ENCODE data around the gene NTF4. TPM values are rescaled to one million over a fixed set of nuclear protein-coding genes. Genes with fewer than 3 reads are reported as not detected.

Gene NTF4
- total and polyA plus RNA-seq, 2 donors: 2.5 to 4.1 TPM

- Histone ChIP-seq H3K4me3 (ENCODE audit: low read depth, low read length) (no peak overlapping the region), H3K27ac (ENCODE audit: low read depth) (no peak overlapping the region), H3K36me3 (ENCODE audit: insufficient read depth) (peaks cover 2% of the 10 kb centered on the region), H3K4me1 (ENCODE audit: insufficient read depth) (no peaks in the 10 kb centered on the region)
- 88% methylated on average over 12 of the region's 12 CpGs for WGBS
- no peak for DNase-seq (ENCODE audit: extremely low spot score)
These were observed 36.5 kb upstream of the NTF4 start for GRCh38 chr19:49101160-49101559.

DNA sequence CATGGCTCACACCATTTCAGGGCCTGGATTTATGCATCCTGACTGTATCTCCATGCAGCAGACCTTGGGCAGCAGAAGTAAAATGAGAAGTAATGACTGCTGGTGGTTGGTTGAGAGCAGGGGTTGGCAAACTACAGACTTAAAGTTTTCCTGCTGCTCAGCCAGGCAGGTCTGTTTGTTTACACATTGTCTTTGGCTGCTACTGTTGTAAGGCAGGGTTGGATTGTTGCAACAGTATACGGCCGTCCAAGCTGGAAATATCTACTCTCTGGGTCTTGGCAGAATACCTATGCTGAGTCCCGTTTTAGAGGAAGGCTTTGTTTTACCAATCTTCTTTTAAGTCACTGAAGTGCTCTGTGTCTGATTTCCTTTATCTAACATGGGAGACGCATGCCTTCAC, 34.2 kb upstream of the NTF4 start:
- Histone ChIP-seq H3K36me3 (ENCODE audit: insufficient read depth) (peaks cover 2% of the 10 kb centered on the region), H3K4me1 (ENCODE audit: insufficient read depth) (no peaks in the 10 kb centered on the region), H3K27ac (ENCODE audit: low read depth) (no peak overlapping the region), H3K4me3 (ENCODE audit: low read depth, low read length) (no peak overlapping the region)
- DNase-seq (ENCODE audit: extremely low spot score): no peak
- WGBS: 73% methylated on average over 4 of the region's 4 CpGs

- DNase-seq (ENCODE audit: extremely low spot score): no peak
- Histone ChIP-seq H3K36me3 (ENCODE audit: insufficient read depth) (peaks cover 2% of the 10 kb centered on the region), H3K27ac (ENCODE audit: low read depth) (no peak overlapping the region), H3K4me3 (ENCODE audit: low read depth, low read length) (no peak overlapping the region), H3K4me1 (ENCODE audit: insufficient read depth) (no peaks in the 10 kb centered on the region)
- 49% methylated on average over 8 of the region's 8 CpGs for WGBS
These were observed 33.1 kb upstream of the NTF4 start for GRCh38 chr19:49097453-49098288.

DNA sequence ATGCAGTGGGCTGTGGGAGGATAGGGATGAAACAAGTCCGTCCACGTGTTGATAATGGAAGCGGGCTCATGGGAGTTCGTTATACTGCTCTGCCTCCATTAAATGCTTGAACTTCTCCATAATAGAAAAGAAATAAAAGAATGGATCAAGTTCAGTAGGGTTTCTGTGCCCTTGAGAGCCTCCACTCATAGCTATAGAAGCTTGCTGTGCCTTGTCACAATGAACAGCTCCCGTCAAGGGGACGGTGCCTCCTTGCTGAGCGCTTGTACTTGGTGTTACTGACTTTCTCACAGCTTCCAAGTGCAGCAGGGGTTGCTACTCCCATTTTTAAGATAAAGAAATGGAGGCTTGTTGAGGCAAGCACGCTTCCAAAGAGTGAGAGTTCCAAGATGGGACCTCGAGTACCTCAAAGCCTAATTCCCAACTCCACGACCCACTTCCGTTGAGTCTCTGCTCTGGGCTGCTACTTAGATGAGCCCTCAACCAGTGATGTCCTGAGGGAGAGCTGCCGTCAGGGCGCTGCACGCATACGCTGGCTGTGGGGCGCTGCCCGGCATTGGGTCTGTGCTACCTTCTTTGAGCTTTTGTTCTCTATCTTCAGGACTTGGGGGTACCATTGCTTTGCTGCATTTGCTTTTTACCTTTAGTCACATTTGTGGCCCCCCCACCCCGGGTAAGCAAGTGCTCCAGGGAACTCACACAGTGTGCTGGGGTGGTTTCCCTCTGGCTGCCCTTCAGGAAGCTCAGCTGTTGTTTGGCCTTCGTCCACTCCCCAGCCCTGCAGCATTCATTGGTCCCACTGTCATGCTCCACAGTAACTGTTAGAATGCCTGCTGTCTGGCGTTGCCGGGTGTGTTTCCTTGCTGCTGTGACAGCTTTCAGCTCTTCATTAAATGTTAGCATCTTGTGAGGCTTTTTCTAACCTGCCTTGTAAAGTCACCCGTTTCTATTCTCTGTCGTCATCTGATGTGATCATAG, 30.2 kb upstream of the NTF4 start:
- Histone ChIP-seq H3K4me1 (ENCODE audit: insufficient read depth) (no peaks in the 10 kb centered on the region), H3K36me3 (ENCODE audit: insufficient read depth) (peaks cover 3% of the 10 kb centered on the region), H3K4me3 (ENCODE audit: low read depth, low read length) (no peak overlapping the region), H3K27ac (ENCODE audit: low read depth) (no peak overlapping the region)
- DNase-seq (ENCODE audit: extremely low spot score): no peak
- 71% methylated on average over 23 of the region's 23 CpGs for WGBS

DNA sequence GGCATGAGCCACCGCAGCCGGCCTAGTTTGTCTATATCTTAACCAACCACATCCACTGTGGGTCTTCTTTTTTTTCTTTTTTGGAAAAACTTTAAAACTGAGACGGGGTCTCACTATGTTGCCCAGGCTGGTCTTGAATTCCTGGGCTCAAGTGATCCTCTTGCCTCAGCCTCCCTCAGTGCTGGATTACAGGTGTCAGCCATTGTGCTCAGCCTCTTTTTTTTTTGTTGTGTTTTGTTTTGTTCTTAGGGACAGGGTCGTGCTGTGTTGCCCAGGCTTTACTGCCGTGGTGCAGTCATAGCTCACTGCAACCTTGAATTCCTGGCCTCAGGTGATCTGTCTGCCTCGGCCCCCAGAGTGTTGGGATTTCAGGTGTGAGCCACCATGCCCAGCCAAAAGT, 28.1 kb upstream of the NTF4 start:
- H3K36me3 ChIP-seq (ENCODE audit: insufficient read depth): peaks cover 3% of the 10 kb centered on the region

DNA sequence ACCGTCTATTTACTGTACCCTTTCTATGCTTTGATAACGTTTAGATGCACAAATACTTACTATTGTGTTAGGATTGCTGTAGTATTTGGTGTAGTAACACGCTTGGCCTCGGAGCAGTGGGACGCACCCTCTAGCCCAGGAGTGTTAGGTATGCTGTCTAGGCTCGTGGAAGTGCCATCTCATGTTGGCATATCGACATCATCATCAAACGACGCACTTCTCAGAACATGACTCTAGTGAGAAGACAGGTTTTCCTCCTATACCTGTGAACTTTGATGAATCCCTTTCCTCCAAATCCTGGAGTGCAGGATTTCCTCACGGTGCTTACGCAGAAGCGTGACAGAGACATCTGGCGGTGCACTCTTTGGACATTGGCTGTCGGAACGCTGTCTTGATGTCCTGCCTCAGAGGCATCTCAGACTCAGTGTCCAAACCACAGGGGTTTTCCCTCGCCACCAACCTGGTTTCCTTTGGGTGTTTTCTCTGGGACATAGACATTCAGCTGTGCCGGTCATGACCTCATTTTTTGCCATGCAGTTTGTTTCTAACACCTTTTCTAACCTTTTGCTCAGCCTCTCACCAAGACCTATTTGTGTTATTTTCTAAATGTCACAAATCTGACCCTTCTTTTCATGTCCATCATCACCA, 26.9 kb upstream of the NTF4 start:
- Histone ChIP-seq H3K4me3 (ENCODE audit: low read depth, low read length) (no peak overlapping the region), H3K27ac (ENCODE audit: low read depth) (no peak overlapping the region), H3K36me3 (ENCODE audit: insufficient read depth) (peaks cover 3% of the 10 kb centered on the region), H3K4me1 (ENCODE audit: insufficient read depth) (no peaks in the 10 kb centered on the region)
- DNase-seq (ENCODE audit: extremely low spot score): no peak
- WGBS: 94% methylated on average over 17 of the region's 17 CpGs

More for the DNA sequence above, 28.1 kb upstream of the NTF4 start:
- no peak overlapping the region for H3K27ac ChIP-seq (ENCODE audit: low read depth)
- no peak overlapping the region for H3K4me3 ChIP-seq (ENCODE audit: low read depth, low read length)
- H3K4me1 ChIP-seq (ENCODE audit: insufficient read depth): no peaks in the 10 kb centered on the region
- DNase-seq (ENCODE audit: extremely low spot score): no peak
- WGBS: 89% methylated on average over 6 of the region's 6 CpGs

- no peaks in the 10 kb centered on the region for H3K4me1 ChIP-seq (ENCODE audit: insufficient read depth)
- 59% methylated on average over 11 of the region's 11 CpGs for WGBS
- H3K27ac ChIP-seq (ENCODE audit: low read depth): no peak overlapping the region
- no peak for DNase-seq (ENCODE audit: extremely low spot score)
- no peaks in the 10 kb centered on the region for H3K36me3 ChIP-seq (ENCODE audit: insufficient read depth)
- H3K4me3 ChIP-seq (ENCODE audit: low read depth, low read length): peak overlapping the region; percentile 86
These were observed 21.7 kb upstream of the NTF4 start for GRCh38 chr19:49086296-49086695.

GRCh38 chr19:49085868-49086232, 21.2 kb upstream of the NTF4 start:
- Histone ChIP-seq H3K4me3 (ENCODE audit: low read depth, low read length) (peak overlapping the region; percentile 86), H3K27ac (ENCODE audit: low read depth) (no peak overlapping the region), H3K36me3 (ENCODE audit: insufficient read depth) (no peaks in the 10 kb centered on the region), H3K4me1 (ENCODE audit: insufficient read depth) (no peaks in the 10 kb centered on the region)
- 1% methylated on average over 14 of the region's 14 CpGs for WGBS
- DNase-seq (ENCODE audit: extremely low spot score): no peak

DNA sequence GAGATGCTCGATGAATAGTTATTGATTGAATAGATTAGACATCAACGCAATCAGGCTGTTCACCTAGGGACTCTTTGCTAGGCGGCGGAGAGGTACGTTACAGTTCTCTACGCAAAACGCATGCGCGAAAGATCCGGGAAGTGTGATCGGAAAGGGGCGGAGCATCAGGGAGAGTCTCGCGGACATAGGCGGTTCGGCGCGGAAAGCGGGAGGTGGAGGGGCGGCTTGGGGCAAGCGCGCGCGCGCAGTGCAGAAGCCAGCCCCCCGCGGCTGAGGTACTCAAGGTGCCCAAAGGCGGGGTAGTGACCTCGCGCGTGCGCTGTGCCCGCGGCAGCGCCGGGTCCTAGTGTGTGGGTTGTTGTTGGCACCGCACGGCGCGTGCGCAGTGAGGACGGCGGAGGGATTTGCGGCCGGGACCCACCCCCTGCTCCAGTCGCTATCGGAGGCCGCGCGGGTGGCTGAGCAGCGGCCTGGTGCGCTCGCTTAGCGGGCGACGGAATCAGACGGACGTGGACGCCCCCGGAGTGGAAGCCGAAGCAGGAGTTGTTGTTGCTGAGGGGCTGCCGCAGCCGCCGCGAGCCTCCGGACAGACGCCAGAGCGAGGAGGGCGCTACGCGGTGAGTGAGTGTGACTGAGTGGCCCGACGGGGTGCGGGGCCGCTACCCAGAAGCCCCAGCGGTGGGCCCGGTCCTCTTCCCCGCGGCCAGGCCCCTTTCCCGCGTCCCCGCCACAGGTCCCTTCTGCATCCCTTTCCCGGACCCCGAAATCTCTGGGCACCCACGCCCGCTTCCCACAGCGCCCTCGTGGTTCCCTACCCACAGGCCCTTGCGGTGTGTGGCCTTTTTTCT, 20.6 kb upstream of the NTF4 start, which contains the start of gene SNRNP70:
Gene SNRNP70 (plus strand): TSS at position 432 of the 848 bp plus-strand sequence. CDS start 964 bp downstream, outside the sequence.
- under 1% methylated on average over 89 of the region's 89 CpGs for WGBS
- H3K36me3 ChIP-seq (ENCODE audit: insufficient read depth): no peaks in the 10 kb centered on the region
- H3K4me1 ChIP-seq (ENCODE audit: insufficient read depth): no peaks in the 10 kb centered on the region
- peak within 1 kb of the TSS; percentile 88 for H3K27ac ChIP-seq (ENCODE audit: low read depth)
- peak within 1 kb of the TSS; percentile 86 for H3K4me3 ChIP-seq (ENCODE audit: low read depth, low read length)
- peak; percentile 99 for DNase-seq (ENCODE audit: extremely low spot score)

DNA sequence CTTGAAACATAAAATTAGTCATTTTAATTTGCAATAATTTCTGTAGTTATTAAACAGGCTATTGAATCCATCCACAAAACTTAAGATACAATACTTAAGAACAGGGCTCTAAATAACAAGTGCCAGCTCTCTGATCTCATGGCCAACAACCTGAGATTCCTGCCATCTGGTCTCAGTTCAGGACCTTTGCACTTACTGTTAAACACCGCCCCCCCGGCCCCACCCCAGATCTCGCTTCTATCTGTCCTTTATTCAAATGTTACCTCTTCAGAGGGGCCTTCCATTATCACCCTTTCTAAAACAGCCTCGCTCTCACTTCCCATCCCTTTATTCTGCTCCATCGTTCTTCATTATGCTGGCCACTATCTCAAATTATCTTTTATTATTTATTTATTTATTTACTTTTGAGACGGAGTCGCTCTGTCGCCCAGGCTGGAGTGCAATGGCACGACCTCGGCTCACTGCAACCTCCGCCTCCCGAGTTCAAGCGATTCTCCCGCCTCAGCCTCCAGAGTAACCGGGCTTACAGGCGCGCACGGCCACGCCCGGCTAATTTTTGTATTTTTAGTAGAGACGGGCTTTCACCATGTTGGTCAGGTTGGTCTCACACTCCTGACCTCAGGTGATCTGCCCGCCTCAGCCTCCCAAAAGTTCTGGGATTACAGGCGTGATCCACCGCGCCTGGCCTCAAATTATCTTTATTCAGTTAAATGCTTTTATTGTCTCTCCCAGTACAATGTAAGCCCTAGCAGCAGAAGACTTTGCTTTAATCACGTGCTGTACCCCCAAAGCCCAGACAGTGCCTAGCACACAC, 19.8 kb upstream of the NTF4 start:
- DNase-seq (ENCODE audit: extremely low spot score): no peak
- 64% methylated on average over 26 of the region's 26 CpGs for WGBS
- Histone ChIP-seq H3K36me3 (ENCODE audit: insufficient read depth) (no peaks in the 10 kb centered on the region), H3K4me3 (ENCODE audit: low read depth, low read length) (no peak overlapping the region), H3K4me1 (ENCODE audit: insufficient read depth) (no peaks in the 10 kb centered on the region), H3K27ac (ENCODE audit: low read depth) (peak overlapping the region; percentile 88)

DNA sequence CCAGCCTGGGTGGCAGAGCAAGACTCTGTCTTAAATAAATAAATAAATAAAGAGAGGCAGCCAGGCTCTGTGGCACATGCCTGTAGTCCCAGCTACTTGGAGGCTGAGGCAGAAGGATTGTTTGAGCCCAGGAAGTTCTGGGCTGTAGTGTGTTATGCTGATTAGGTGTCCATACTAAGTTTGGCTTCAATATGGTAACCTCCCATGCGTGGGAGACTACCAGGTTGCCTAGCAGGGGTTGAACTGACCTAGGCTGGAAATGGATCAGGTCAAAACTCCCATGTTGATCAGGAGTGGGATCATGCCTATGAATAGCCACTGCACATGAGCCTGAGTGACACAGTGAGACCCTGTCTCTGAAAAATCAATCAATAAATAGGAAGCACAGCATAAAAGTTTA, 16.7 kb upstream of the NTF4 start:
- no peak for DNase-seq (ENCODE audit: extremely low spot score)
- Histone ChIP-seq H3K4me3 (ENCODE audit: low read depth, low read length) (no peak overlapping the region), H3K27ac (ENCODE audit: low read depth) (no peak overlapping the region), H3K36me3 (ENCODE audit: insufficient read depth) (no peaks in the 10 kb centered on the region), H3K4me1 (ENCODE audit: insufficient read depth) (no peaks in the 10 kb centered on the region)
- WGBS: 76% methylated on average over 1 of the region's 1 CpG

GRCh38 chr19:49080392-49080791, 15.8 kb upstream of the NTF4 start:
- Histone ChIP-seq H3K36me3 (ENCODE audit: insufficient read depth) (no peaks in the 10 kb centered on the region), H3K4me3 (ENCODE audit: low read depth, low read length) (no peak overlapping the region), H3K4me1 (ENCODE audit: insufficient read depth) (no peaks in the 10 kb centered on the region), H3K27ac (ENCODE audit: low read depth) (no peak overlapping the region)
- WGBS: 90% methylated on average over 4 of the region's 4 CpGs
- no peak for DNase-seq (ENCODE audit: extremely low spot score)

Data from urinary bladder (tissue), 4 donors.